ENCODE measurements around the gene TBRG1.

GRCh38 chr11:124662106-124662505 is 39.4 kb downstream of the TBRG1 start:
- TF ChIP-seq CTCF (IDR thresholded peaks at IDR 0.05; ENCODE audit: low read length) (no peak), EZH2 (IDR thresholded peaks at IDR 0.05; ENCODE audit: borderline replicate concordance, low read length) (no peak)
